HG02973 (cell line): Measurements from ENCODE around the gene CIPC.
A peak's percentile ranks its signal among the peaks of the same experiment; 100 is the strongest.

Source experiments
- ATAC-seq: cut with Tn5 transposase; IDR thresholded peaks from one replicate; pipeline ENCODE4 v1.9.1; 2021; ENCODE audit warnings: moderate library complexity; ENCODE audit not compliant: unreplicated experiment

The CIPC gene

GRCh38 chr14:77097700-77098528 lies at the start of gene CIPC:
CIPC (plus strand) TSS chr14:77098258; CDS start chr14:77105709, 7,451 bp downstream.
- ATAC-seq, result peak; percentile 84

- ATAC-seq, result no peak
Observed at GRCh38 chr14:77051116-77051515, 46.9 kb upstream of the CIPC start.

- no peak for ATAC-seq
Observed at GRCh38 chr14:77052281-77053044, 45.6 kb upstream of the CIPC start.

- ATAC-seq, result no peak
Observed at GRCh38 chr14:77053046-77053841, 44.8 kb upstream of the CIPC start.

- no peak for ATAC-seq
Observed at GRCh38 chr14:77055306-77055705, 42.8 kb upstream of the CIPC start.

- no peak for ATAC-seq
Observed at GRCh38 chr14:77055981-77056380, 42.1 kb upstream of the CIPC start.

- no peak for ATAC-seq
Observed at GRCh38 chr14:77058117-77058516, 39.9 kb upstream of the CIPC start.

GRCh38 chr14:77058785-77059184 lies 39.3 kb upstream of the CIPC start:
- ATAC-seq, result no peak

GRCh38 chr14:77059276-77059915 lies 38.7 kb upstream of the CIPC start:
- no peak for ATAC-seq

GRCh38 chr14:77061630-77062257 lies 36.3 kb upstream of the CIPC start:
- no peak for ATAC-seq

- no peak for ATAC-seq
Observed at GRCh38 chr14:77062261-77062660, 35.8 kb upstream of the CIPC start.

GRCh38 chr14:77063571-77064171 lies 34.4 kb upstream of the CIPC start:
- no peak for ATAC-seq

- no peak for ATAC-seq
Observed at GRCh38 chr14:77064521-77065178, 33.4 kb upstream of the CIPC start.

GRCh38 chr14:77065851-77066577 lies 32.0 kb upstream of the CIPC start:
- no peak for ATAC-seq

GRCh38 chr14:77066578-77067172 lies 31.4 kb upstream of the CIPC start:
- ATAC-seq, result no peak

GRCh38 chr14:77067632-77068516 lies 30.2 kb upstream of the CIPC start:
- no peak for ATAC-seq

- no peak for ATAC-seq
Observed at GRCh38 chr14:77068517-77069200, 29.4 kb upstream of the CIPC start.
